Stimulated activated naive CD8-positive, alpha-beta T cell treated with anti-CD3 and anti-CD28 coated beads, Interleukin-15, Interleukin-2, amounts not matched to agents 100 ng/mL and 50 ng/mL, for 24 hours (primary cell): ENCODE results near the gene SUSD4.

Source experiments
- H3K27ac Mint-ChIP-seq: one replicate; pipeline ENCODE4 v1.8.0; 2021; ENCODE audit warnings: mild to moderate bottlenecking, mixed read lengths
- H3K27me3 Mint-ChIP-seq: one replicate; pipeline ENCODE4 v1.8.0; 2021; ENCODE audit warnings: mixed read lengths
- H3K36me3 Mint-ChIP-seq: one replicate; pipeline ENCODE4 v1.8.0; 2021; ENCODE audit warnings: low read depth, mixed read lengths
- H3K4me1 Mint-ChIP-seq: one replicate; pipeline ENCODE4 v1.8.0; 2021; ENCODE audit warnings: low read depth, mixed read lengths
- H3K4me3 Mint-ChIP-seq: one replicate; pipeline ENCODE4 v1.8.0; 2021; ENCODE audit warnings: mild to moderate bottlenecking, mixed read lengths
- H3K9me3 Mint-ChIP-seq: one replicate; pipeline ENCODE4 v1.8.0; 2021; ENCODE audit warnings: mixed read lengths

Gene SUSD4

DNA sequence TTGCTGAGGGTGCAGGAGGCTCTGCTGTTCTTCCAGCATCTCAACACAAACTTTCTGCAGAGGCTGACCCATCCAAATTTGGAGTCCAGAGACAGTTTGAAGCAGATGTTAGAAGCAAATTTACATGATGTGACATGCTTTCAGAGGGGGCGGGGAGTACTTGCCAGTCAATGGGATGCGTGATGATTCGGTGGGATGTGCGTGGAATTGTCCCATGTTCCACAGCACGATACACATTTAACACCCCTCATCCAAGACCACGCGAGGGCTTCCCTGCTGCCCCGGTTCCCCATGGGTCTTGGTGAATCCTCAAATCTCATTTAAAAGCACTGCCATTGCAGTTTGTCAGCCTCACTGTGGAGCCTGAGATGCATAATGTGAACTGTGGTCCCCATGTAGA, 142.3 kb downstream of the SUSD4 start:
- Mint-ChIP-seq H3K36me3 (peaks cover 4% of the 10 kb centered on the region), H3K27ac (no peak overlapping the region), H3K4me1 (no peaks in the 10 kb centered on the region), H3K27me3 (peaks cover 3% of the 10 kb centered on the region), H3K9me3 (peaks cover 18% of the 10 kb centered on the region), H3K4me3 (no peak overlapping the region)

DNA sequence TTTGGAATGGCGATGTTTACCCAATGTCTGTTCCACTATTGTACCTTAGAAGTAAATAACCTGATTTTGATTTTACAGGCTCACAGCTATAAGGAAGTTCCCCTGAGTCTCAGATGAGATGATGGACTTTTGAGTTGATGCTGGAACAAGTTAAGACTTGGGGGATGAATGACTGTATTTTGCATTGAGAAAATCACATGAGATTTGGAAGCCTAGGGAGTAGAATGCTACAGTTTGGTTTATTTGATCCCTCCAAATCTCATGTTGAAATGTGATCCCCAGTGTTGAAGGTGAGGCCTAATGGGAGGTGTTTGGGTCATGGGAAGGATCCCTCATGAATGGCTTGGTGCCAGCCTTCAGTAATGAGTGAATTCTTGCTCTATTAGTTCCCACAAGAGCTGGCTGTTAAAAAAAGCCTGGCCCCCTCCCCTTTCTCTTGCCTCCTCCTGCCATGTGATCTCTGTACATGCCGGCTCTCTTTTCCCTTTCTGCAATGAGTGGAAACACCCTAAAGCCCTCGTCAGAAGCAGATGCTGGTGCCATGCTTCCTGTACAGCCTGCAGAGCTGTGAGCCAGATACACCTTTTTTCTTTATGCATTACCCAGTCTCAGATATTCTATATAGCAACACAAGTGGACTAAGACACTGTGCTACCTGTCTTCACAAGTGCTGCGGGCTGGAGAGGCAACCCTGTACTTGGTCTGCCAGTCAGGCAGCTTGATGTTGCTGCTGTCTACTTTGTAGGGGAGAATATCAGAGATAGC, 143.9 kb downstream of the SUSD4 start:
- H3K27ac Mint-ChIP-seq, result no peak overlapping the region
- no peaks in the 10 kb centered on the region for H3K27me3 Mint-ChIP-seq
- peaks cover 18% of the 10 kb centered on the region for H3K9me3 Mint-ChIP-seq
- peaks cover 4% of the 10 kb centered on the region for H3K36me3 Mint-ChIP-seq
- H3K4me1 Mint-ChIP-seq, result no peaks in the 10 kb centered on the region
- no peak overlapping the region for H3K4me3 Mint-ChIP-seq

GRCh38 chr1:223219318-223219635, 144.7 kb downstream of the SUSD4 start:
- no peak overlapping the region for H3K4me3 Mint-ChIP-seq
- H3K36me3 Mint-ChIP-seq, result peaks cover 4% of the 10 kb centered on the region
- no peak overlapping the region for H3K27ac Mint-ChIP-seq
- H3K4me1 Mint-ChIP-seq, result no peaks in the 10 kb centered on the region
- H3K27me3 Mint-ChIP-seq, result no peaks in the 10 kb centered on the region
- peaks cover 18% of the 10 kb centered on the region for H3K9me3 Mint-ChIP-seq

DNA sequence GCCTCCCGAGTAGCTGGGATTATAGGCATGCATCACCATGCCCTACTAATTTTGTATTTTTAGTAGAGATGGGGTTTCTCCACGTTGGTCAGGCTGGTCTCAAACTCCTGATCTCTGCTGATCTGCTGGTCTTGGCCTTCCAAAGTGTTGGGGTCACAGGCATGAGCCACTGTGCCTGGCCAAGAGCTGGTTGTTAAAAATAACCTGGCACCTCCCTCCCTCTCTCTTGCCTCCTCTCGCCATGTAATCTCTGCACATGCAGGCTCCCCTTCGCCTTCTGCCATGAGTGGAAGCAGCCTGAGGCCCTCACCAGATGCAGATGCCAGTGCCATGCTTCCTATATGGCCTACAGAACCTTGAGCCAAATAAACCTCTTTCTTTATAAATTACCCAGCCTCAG, 146.2 kb downstream of the SUSD4 start:
- Mint-ChIP-seq H3K9me3 (peaks cover 18% of the 10 kb centered on the region), H3K4me3 (no peak overlapping the region), H3K27me3 (no peaks in the 10 kb centered on the region), H3K27ac (no peak overlapping the region), H3K4me1 (no peaks in the 10 kb centered on the region), H3K36me3 (peaks cover 4% of the 10 kb centered on the region)

DNA sequence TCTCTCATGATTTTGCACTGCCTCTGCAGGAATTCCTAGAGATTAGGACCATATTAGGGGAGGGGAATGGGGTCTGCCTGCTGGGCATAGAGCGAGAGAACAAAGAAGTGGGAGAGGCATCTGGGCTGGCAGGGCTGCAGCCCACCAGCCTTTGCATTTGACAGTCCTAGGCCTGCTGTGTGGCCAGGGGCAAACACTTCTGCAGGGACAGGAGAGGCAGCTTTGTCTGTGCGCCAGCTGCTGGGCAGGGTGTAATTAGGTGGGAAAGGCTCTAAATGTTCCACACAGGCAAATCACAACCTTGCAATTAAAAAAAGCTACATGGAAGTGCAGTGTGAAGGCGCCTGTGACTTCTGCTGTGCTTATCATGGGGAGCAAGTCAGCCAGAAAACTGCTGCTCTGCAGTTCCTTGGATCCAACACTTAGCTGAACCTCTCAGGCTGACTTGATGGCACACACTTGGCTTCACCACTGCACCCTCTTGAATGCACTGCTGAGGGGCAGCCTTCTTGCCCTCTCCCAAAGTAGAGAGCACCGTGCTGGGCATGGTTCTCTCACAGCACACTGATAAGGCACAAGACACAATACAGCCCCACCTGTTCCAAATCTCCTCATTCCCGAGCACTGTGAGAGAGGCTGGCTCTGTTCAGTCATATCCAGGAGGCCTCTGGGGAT, 147.3 kb downstream of the SUSD4 start:
- Mint-ChIP-seq H3K4me3 (no peak overlapping the region), H3K4me1 (no peaks in the 10 kb centered on the region), H3K27ac (no peak overlapping the region), H3K36me3 (peaks cover 4% of the 10 kb centered on the region), H3K27me3 (no peaks in the 10 kb centered on the region), H3K9me3 (peaks cover 18% of the 10 kb centered on the region)

- Mint-ChIP-seq H3K27me3 (no peaks in the 10 kb centered on the region), H3K4me1 (no peaks in the 10 kb centered on the region), H3K4me3 (no peak overlapping the region), H3K36me3 (peaks cover 4% of the 10 kb centered on the region), H3K9me3 (peaks cover 18% of the 10 kb centered on the region), H3K27ac (no peak overlapping the region)
Observed at GRCh38 chr1:223216074-223216473, 147.9 kb downstream of the SUSD4 start.

DNA sequence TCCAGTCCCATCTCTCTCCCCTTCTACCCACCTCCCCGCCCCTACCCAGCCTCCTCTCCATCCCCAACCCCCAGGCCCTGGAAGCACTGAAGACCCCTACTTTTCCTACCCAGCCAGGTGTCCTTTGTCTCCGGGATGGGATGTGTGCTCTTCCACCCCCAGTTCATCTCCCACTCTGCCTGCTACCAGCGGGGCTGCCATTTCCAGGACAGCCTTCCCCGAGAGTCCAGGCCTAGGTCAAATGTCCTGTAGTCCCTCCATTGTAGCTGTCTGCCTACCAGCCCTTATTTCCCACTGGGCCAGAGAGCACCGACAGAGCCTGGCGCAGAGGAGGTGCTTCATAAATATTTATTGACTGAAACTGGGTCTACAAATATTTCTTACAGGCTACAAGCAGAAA, 148.9 kb downstream of the SUSD4 start:
- H3K9me3 Mint-ChIP-seq, result peaks cover 15% of the 10 kb centered on the region
- peaks cover 4% of the 10 kb centered on the region for H3K36me3 Mint-ChIP-seq
- H3K27me3 Mint-ChIP-seq, result no peaks in the 10 kb centered on the region
- no peaks in the 10 kb centered on the region for H3K4me1 Mint-ChIP-seq
- H3K27ac Mint-ChIP-seq, result no peak overlapping the region
- H3K4me3 Mint-ChIP-seq, result no peak overlapping the region

GRCh38 chr1:223214261-223214807, 149.6 kb downstream of the SUSD4 start:
- H3K27me3 Mint-ChIP-seq, result no peaks in the 10 kb centered on the region
- no peaks in the 10 kb centered on the region for H3K4me1 Mint-ChIP-seq
- no peak overlapping the region for H3K4me3 Mint-ChIP-seq
- H3K27ac Mint-ChIP-seq, result no peak overlapping the region
- peaks cover 4% of the 10 kb centered on the region for H3K36me3 Mint-ChIP-seq
- peaks cover 11% of the 10 kb centered on the region for H3K9me3 Mint-ChIP-seq

DNA sequence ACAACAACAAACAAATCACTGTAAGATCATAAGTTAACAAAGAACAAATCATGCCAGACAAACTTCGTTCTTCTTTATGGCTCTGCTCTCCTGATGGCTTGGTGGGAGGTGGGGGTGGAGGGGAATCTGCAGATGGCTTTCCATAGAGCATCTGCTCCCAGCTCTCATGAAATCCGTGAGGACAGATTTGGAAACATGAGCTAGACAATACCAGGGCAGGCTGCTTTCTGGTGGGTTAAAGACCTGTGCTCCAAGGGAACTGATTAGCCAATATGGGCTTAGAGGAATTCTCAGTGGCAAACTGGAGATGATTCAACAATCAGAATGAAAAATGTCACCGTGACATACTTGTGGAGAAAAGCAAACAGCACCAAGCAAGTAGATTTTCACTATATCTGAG, 151.5 kb downstream of the SUSD4 start:
- no peaks in the 10 kb centered on the region for H3K4me1 Mint-ChIP-seq
- no peak overlapping the region for H3K27ac Mint-ChIP-seq
- H3K9me3 Mint-ChIP-seq, result no peaks in the 10 kb centered on the region
- H3K36me3 Mint-ChIP-seq, result no peaks in the 10 kb centered on the region
- H3K4me3 Mint-ChIP-seq, result no peak overlapping the region
- H3K27me3 Mint-ChIP-seq, result no peaks in the 10 kb centered on the region

DNA sequence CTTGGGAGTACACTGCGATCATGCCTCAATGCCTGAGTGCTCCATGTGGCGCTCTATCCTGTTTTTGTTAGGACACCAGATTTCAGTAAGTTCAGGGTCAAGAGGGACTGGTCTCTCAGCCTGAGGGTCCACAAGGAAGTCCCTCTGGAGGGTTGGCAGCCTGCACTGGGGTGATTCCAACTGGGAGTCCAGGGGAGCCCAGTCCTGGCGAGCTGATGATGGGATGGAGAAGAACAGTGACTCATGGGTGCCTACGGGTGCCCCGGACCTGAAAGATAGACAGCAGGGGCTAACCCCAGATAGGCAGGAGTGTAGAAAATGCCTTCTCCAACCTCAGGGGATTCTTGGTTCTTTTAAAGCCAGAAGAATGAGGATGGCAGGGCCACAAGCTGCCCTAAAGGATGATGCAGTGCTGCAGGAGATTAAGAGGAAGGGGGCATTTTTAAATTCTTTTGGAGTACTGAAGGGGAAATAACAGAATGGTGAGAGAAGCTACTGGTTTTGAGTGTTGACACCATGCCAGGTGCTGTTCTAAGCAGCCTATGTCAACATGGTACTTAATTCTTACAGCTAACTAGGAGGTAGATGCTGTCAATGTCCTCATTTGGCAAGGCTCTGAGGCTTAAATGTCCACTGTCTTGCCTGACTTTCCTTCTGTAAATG, 152.5 kb downstream of the SUSD4 start:
- Mint-ChIP-seq H3K9me3 (no peaks in the 10 kb centered on the region), H3K36me3 (no peaks in the 10 kb centered on the region), H3K4me1 (no peaks in the 10 kb centered on the region), H3K27me3 (no peaks in the 10 kb centered on the region), H3K27ac (no peak overlapping the region), H3K4me3 (no peak overlapping the region)

GRCh38 chr1:223210788-223211120, 153.2 kb downstream of the SUSD4 start:
- no peaks in the 10 kb centered on the region for H3K9me3 Mint-ChIP-seq
- no peaks in the 10 kb centered on the region for H3K36me3 Mint-ChIP-seq
- H3K27ac Mint-ChIP-seq, result no peak overlapping the region
- no peaks in the 10 kb centered on the region for H3K27me3 Mint-ChIP-seq
- no peak overlapping the region for H3K4me3 Mint-ChIP-seq
- H3K4me1 Mint-ChIP-seq, result no peaks in the 10 kb centered on the region

- no peak overlapping the region for H3K27ac Mint-ChIP-seq
Observed at GRCh38 chr1:223209992-223210787, 153.8 kb downstream of the SUSD4 start.

GRCh38 chr1:223209293-223209898, 154.6 kb downstream of the SUSD4 start:
- Mint-ChIP-seq H3K4me3 (no peak overlapping the region), H3K36me3 (no peaks in the 10 kb centered on the region), H3K27me3 (no peaks in the 10 kb centered on the region), H3K4me1 (no peaks in the 10 kb centered on the region), H3K27ac (no peak overlapping the region), H3K9me3 (no peaks in the 10 kb centered on the region)

More at GRCh38 chr1:223209992-223210787, 153.8 kb downstream of the SUSD4 start:
- no peaks in the 10 kb centered on the region for H3K9me3 Mint-ChIP-seq
- no peaks in the 10 kb centered on the region for H3K36me3 Mint-ChIP-seq
- no peaks in the 10 kb centered on the region for H3K4me1 Mint-ChIP-seq
- H3K4me3 Mint-ChIP-seq, result no peak overlapping the region
- H3K27me3 Mint-ChIP-seq, result no peaks in the 10 kb centered on the region

GRCh38 chr1:223208164-223209076, 155.6 kb downstream of the SUSD4 start:
- H3K27me3 Mint-ChIP-seq, result no peaks in the 10 kb centered on the region
- no peaks in the 10 kb centered on the region for H3K36me3 Mint-ChIP-seq
- no peak overlapping the region for H3K4me3 Mint-ChIP-seq
- H3K9me3 Mint-ChIP-seq, result no peaks in the 10 kb centered on the region
- H3K27ac Mint-ChIP-seq, result no peak overlapping the region
- H3K4me1 Mint-ChIP-seq, result no peaks in the 10 kb centered on the region
